OCI-LY7 (cell line): Measurements from ENCODE around the gene DST.

Experiments
- EZH2phosphoT487 ChIP-seq: fragments of 200-600 bp; sonication (generic); IDR thresholded peaks from 2 replicates; pipeline ENCODE4 v1.6.1; 2018; ENCODE audit warnings: low read depth, borderline replicate concordance, mild to moderate bottlenecking, mixed run types, antibody characterized with exemption, low read length, moderate library complexity, mixed read lengths
- TF ChIP-seq, protein P1 (sequence below): fragments of 200-600 bp; sonication (generic); conservative IDR thresholded peaks from 2 replicates; pipeline ENCODE4 v1.5.1; 2014; ENCODE audit warnings: mild to moderate bottlenecking, antibody characterized with exemption, low read length, moderate library complexity, mixed read lengths

DNA sequence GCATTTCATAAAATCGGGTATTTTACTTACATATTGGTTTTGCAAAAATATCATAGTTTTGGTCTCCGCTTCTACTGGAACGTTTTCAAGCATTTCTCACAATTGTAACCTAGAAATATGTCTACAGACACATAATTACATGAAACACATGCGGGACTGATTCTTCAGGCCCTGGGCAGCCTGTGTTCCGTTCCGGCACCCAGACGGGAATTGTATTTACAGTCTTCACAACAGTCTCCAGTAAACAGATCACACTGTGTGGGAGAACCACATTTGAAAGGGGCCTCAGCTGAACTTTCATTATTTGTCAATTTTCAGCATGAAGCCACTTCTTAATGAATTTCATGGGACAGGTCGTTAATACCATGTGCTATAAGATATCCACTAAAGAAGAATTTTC lies 196.9 kb downstream of the DST start:
- TF ChIP-seq, protein P1, sequence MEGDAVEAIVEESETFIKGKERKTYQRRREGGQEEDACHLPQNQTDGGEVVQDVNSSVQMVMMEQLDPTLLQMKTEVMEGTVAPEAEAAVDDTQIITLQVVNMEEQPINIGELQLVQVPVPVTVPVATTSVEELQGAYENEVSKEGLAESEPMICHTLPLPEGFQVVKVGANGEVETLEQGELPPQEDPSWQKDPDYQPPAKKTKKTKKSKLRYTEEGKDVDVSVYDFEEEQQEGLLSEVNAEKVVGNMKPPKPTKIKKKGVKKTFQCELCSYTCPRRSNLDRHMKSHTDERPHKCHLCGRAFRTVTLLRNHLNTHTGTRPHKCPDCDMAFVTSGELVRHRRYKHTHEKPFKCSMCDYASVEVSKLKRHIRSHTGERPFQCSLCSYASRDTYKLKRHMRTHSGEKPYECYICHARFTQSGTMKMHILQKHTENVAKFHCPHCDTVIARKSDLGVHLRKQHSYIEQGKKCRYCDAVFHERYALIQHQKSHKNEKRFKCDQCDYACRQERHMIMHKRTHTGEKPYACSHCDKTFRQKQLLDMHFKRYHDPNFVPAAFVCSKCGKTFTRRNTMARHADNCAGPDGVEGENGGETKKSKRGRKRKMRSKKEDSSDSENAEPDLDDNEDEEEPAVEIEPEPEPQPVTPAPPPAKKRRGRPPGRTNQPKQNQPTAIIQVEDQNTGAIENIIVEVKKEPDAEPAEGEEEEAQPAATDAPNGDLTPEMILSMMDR, result no peak
- TF ChIP-seq EZH2phosphoT487, result no peak
